Right lobe of liver (tissue), 4 donors: ENCODE data around the gene DCLRE1A.

ENCODE experiments used
- CTCF ChIP-seq, 4 donors: fragments of 200-600 bp in 3 of 4; fragments of 450-650 bp in 1 of 4; IDR thresholded peaks; one replicate each; pipeline versions ENCODE4 v1.5.1 to v1.8.0; 2016 to 2022; ENCODE audit warnings: antibody characterized with exemption in 4 of 4, mild to moderate bottlenecking in 2 of 4
- POLR2A ChIP-seq: fragments of 450-650 bp; IDR thresholded peaks from one replicate; pipeline ENCODE4 v1.6.1; 2017; ENCODE audit warnings: antibody characterized with exemption, mild to moderate bottlenecking
- donor health status: DM: no; HTN: no; CAD: no.
- donor health status: DM: no; HTN: no; CAD: no.
- donor health status: DM: no; HTN: yes; CAD: no.

GRCh38 chr10:113895018-113895417 lies 41.1 kb upstream of the DCLRE1A start:
- TF ChIP-seq CTCF (IDR thresholded peaks at IDR 0.05): no peak
- no peak for TF ChIP-seq POLR2A
